ENCODE results near the gene DYNC2I2.

DYNC2I2 gene

GRCh38 chr9:128643519-128644300 is 12.9 kb downstream of the DYNC2I2 start:
- no peaks in the 10 kb centered on the region for H3K36me3 ChIP-seq (ENCODE audit: insufficient read depth, low read length)
- no peaks in the 10 kb centered on the region for H3K27me3 ChIP-seq (ENCODE audit: control insufficient read depth, insufficient read depth, low read length)
- H3K9me3 ChIP-seq (replicated peaks; ENCODE audit: low read length) = no peaks in the 10 kb centered on the region
- H3K4me2 ChIP-seq (ENCODE audit: low read length) = no peak overlapping the region
- peaks cover 8% of the 10 kb centered on the region for H3K4me1 ChIP-seq (ENCODE audit: control insufficient read depth, insufficient read depth, low read length)
- H3K9ac ChIP-seq (ENCODE audit: low read depth, low read length) = no peak overlapping the region
- H3K4me3 ChIP-seq (ENCODE audit: low read length) = no peak overlapping the region

GRCh38 chr9:128642675-128643245 is 13.9 kb downstream of the DYNC2I2 start:
- Histone ChIP-seq H3K36me3 (ENCODE audit: insufficient read depth, low read length) (no peaks in the 10 kb centered on the region), H3K4me3 (ENCODE audit: low read length) (no peak overlapping the region), H3K4me2 (ENCODE audit: low read length) (no peak overlapping the region), H3K4me1 (ENCODE audit: control insufficient read depth, insufficient read depth, low read length) (peaks cover 10% of the 10 kb centered on the region), H3K27me3 (ENCODE audit: control insufficient read depth, insufficient read depth, low read length) (no peaks in the 10 kb centered on the region), H3K9ac (ENCODE audit: low read depth, low read length) (no peak overlapping the region), H3K9me3 (replicated peaks; ENCODE audit: low read length) (no peaks in the 10 kb centered on the region)

GRCh38 chr9:128640603-128641002 is 16.0 kb downstream of the DYNC2I2 start:
- Histone ChIP-seq H3K4me1 (ENCODE audit: control insufficient read depth, insufficient read depth, low read length) (peaks cover 32% of the 10 kb centered on the region), H3K9ac (ENCODE audit: low read depth, low read length) (no peak overlapping the region), H3K27me3 (ENCODE audit: control insufficient read depth, insufficient read depth, low read length) (no peaks in the 10 kb centered on the region), H3K36me3 (ENCODE audit: insufficient read depth, low read length) (peaks cover 6% of the 10 kb centered on the region), H3K4me3 (ENCODE audit: low read length) (no peak overlapping the region), H3K4me2 (ENCODE audit: low read length) (no peak overlapping the region), H3K9me3 (replicated peaks; ENCODE audit: low read length) (no peaks in the 10 kb centered on the region)

GRCh38 chr9:128638580-128638979 is 18.1 kb downstream of the DYNC2I2 start:
- Histone ChIP-seq H3K4me2 (ENCODE audit: low read length) (no peak overlapping the region), H3K36me3 (ENCODE audit: insufficient read depth, low read length) (peaks cover 20% of the 10 kb centered on the region), H3K4me1 (ENCODE audit: control insufficient read depth, insufficient read depth, low read length) (peaks cover 40% of the 10 kb centered on the region), H3K9me3 (replicated peaks; ENCODE audit: low read length) (no peaks in the 10 kb centered on the region), H3K27me3 (ENCODE audit: control insufficient read depth, insufficient read depth, low read length) (no peaks in the 10 kb centered on the region), H3K4me3 (ENCODE audit: low read length) (no peak overlapping the region), H3K9ac (ENCODE audit: low read depth, low read length) (no peak overlapping the region)

GRCh38 chr9:128637656-128638055 is 19.0 kb downstream of the DYNC2I2 start:
- no peak overlapping the region for H3K4me2 ChIP-seq (ENCODE audit: low read length)
- H3K27me3 ChIP-seq (ENCODE audit: control insufficient read depth, insufficient read depth, low read length) = no peaks in the 10 kb centered on the region
- peaks cover 37% of the 10 kb centered on the region for H3K4me1 ChIP-seq (ENCODE audit: control insufficient read depth, insufficient read depth, low read length)
- H3K36me3 ChIP-seq (ENCODE audit: insufficient read depth, low read length) = peaks cover 29% of the 10 kb centered on the region
- peak overlapping the region; percentile 27 for H3K9ac ChIP-seq (ENCODE audit: low read depth, low read length)
- H3K9me3 ChIP-seq (replicated peaks; ENCODE audit: low read length) = no peaks in the 10 kb centered on the region
- no peak overlapping the region for H3K4me3 ChIP-seq (ENCODE audit: low read length)

- H3K4me1 ChIP-seq (ENCODE audit: control insufficient read depth, insufficient read depth, low read length) = peaks cover 37% of the 10 kb centered on the region
- H3K4me2 ChIP-seq (ENCODE audit: low read length) = peak overlapping the region; percentile 77
- peak overlapping the region; percentile 81 for H3K9ac ChIP-seq (ENCODE audit: low read depth, low read length)
- H3K9me3 ChIP-seq (replicated peaks; ENCODE audit: low read length) = no peaks in the 10 kb centered on the region
- peaks cover 37% of the 10 kb centered on the region for H3K36me3 ChIP-seq (ENCODE audit: insufficient read depth, low read length)
- peak overlapping the region; percentile 21 for H3K4me3 ChIP-seq (ENCODE audit: low read length)
- H3K27me3 ChIP-seq (ENCODE audit: control insufficient read depth, insufficient read depth, low read length) = no peaks in the 10 kb centered on the region
Observed at GRCh38 chr9:128636556-128637530, 19.8 kb downstream of the DYNC2I2 start.

GRCh38 chr9:128636024-128636390 is 20.6 kb downstream of the DYNC2I2 start:
- H3K4me3 ChIP-seq (ENCODE audit: low read length) = peak overlapping the region; percentile 60
- H3K4me1 ChIP-seq (ENCODE audit: control insufficient read depth, insufficient read depth, low read length) = peaks cover 37% of the 10 kb centered on the region
- peaks cover 40% of the 10 kb centered on the region for H3K36me3 ChIP-seq (ENCODE audit: insufficient read depth, low read length)
- peak overlapping the region; percentile 77 for H3K4me2 ChIP-seq (ENCODE audit: low read length)
- H3K9me3 ChIP-seq (replicated peaks; ENCODE audit: low read length) = no peaks in the 10 kb centered on the region
- no peaks in the 10 kb centered on the region for H3K27me3 ChIP-seq (ENCODE audit: control insufficient read depth, insufficient read depth, low read length)
- peak overlapping the region; percentile 81 for H3K9ac ChIP-seq (ENCODE audit: low read depth, low read length)

- H3K4me2 ChIP-seq (ENCODE audit: low read length) = peak overlapping the region; percentile 77
- peak overlapping the region; percentile 81 for H3K9ac ChIP-seq (ENCODE audit: low read depth, low read length)
- no peaks in the 10 kb centered on the region for H3K27me3 ChIP-seq (ENCODE audit: control insufficient read depth, insufficient read depth, low read length)
- H3K9me3 ChIP-seq (replicated peaks; ENCODE audit: low read length) = no peaks in the 10 kb centered on the region
- H3K4me1 ChIP-seq (ENCODE audit: control insufficient read depth, insufficient read depth, low read length) = peaks cover 37% of the 10 kb centered on the region
- peaks cover 42% of the 10 kb centered on the region for H3K36me3 ChIP-seq (ENCODE audit: insufficient read depth, low read length)
- peak overlapping the region; percentile 60 for H3K4me3 ChIP-seq (ENCODE audit: low read length)
Observed at GRCh38 chr9:128635266-128636023, 21.2 kb downstream of the DYNC2I2 start.

- H3K36me3 ChIP-seq (ENCODE audit: insufficient read depth, low read length) = peaks cover 49% of the 10 kb centered on the region
- H3K9ac ChIP-seq (ENCODE audit: low read depth, low read length) = peak overlapping the region; percentile 70
- H3K4me1 ChIP-seq (ENCODE audit: control insufficient read depth, insufficient read depth, low read length) = peaks cover 37% of the 10 kb centered on the region
- H3K9me3 ChIP-seq (replicated peaks; ENCODE audit: low read length) = no peaks in the 10 kb centered on the region
- H3K4me2 ChIP-seq (ENCODE audit: low read length) = peak overlapping the region; percentile 77
- H3K27me3 ChIP-seq (ENCODE audit: control insufficient read depth, insufficient read depth, low read length) = no peaks in the 10 kb centered on the region
- peak overlapping the region; percentile 46 for H3K4me3 ChIP-seq (ENCODE audit: low read length)
Observed at GRCh38 chr9:128634651-128635262, 21.9 kb downstream of the DYNC2I2 start.

- Histone ChIP-seq H3K4me3 (ENCODE audit: low read length) (no peak overlapping the region), H3K36me3 (ENCODE audit: insufficient read depth, low read length) (peaks cover 56% of the 10 kb centered on the region)
Observed at GRCh38 chr9:128634111-128634510, 22.5 kb downstream of the DYNC2I2 start.

More at GRCh38 chr9:128634111-128634510, 22.5 kb downstream of the DYNC2I2 start:
- H3K27me3 ChIP-seq (ENCODE audit: control insufficient read depth, insufficient read depth, low read length) = no peaks in the 10 kb centered on the region
- H3K4me2 ChIP-seq (ENCODE audit: low read length) = peak overlapping the region; percentile 77
- H3K9me3 ChIP-seq (replicated peaks; ENCODE audit: low read length) = no peaks in the 10 kb centered on the region
- peak overlapping the region; percentile 70 for H3K9ac ChIP-seq (ENCODE audit: low read depth, low read length)
- H3K4me1 ChIP-seq (ENCODE audit: control insufficient read depth, insufficient read depth, low read length) = peaks cover 37% of the 10 kb centered on the region
